SK-N-SH treated with all-trans-retinoic acid at 6 μM for 48 hours (cell line): ENCODE data around the gene HES5.

ENCODE experiments used
- PATZ1 ChIP-seq: fragments of 250-450 bp; sonication (Bioruptor Pico); IDR thresholded peaks from 2 replicates; pipeline ENCODE4 v1.8.0; 2020; ENCODE audit warnings: mild to moderate bottlenecking, moderate library complexity, borderline replicate concordance
- RARB ChIP-seq: fragments of 250-450 bp; sonication (Bioruptor Pico); IDR thresholded peaks from 2 replicates; pipeline ENCODE4 v1.8.0; 2021; ENCODE audit warnings: mild to moderate bottlenecking, moderate library complexity
- TOX ChIP-seq: fragments of 250-450 bp; sonication (Bioruptor Pico); IDR thresholded peaks from 2 replicates; pipeline ENCODE4 v1.8.0; 2021; ENCODE audit warnings: mild to moderate bottlenecking, moderate library complexity, borderline replicate concordance
- ZFP3 ChIP-seq: fragments of 250-450 bp; sonication (Bioruptor Pico); IDR thresholded peaks from 2 replicates; pipeline ENCODE4 v1.5.0; 2020; ENCODE audit warnings: mild to moderate bottlenecking, moderate library complexity

GRCh38 chr1:2547210-2548067, 17.4 kb upstream of the HES5 start:
- TF ChIP-seq TOX (CRISPR knock-in tag) (no peak), PATZ1 (CRISPR knock-in tag) (no peak), RARB (CRISPR knock-in tag) (no peak), ZFP3 (CRISPR knock-in tag) (no peak)
